ENCODE results near the gene KLHL13.

DNA sequence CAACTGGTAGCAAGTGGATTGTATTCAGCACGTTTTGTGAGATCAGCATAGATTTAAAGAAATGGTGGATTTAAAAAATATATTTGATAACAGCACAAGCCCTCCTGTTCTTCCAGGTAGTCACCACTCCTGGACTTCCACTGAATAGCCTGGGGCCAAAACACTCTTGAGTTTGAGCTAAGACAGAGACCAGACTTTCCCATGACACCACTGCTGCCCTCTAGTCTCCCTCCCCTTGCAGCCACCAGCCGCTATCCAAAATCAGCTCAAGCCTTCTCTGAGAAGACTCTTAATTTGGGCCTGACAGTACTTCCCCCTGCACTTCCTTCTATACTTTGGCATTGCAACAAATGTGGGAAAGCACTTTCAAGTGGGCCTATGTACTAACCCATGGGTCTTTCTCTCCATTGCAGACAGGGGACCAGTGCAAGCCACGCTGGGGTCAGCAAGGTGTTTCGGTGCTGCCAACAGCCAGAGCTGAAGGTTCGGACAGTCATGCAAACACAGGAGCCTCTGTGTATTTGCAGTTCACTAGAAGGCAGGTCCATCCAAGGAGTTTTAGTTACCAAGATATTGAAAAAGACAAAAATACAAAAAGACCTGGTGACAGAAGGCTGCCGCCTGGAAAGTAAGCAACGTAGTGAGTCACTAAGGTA lies 40.5 kb upstream of the KLHL13 start:
- TF ChIP-seq, protein P1, sequence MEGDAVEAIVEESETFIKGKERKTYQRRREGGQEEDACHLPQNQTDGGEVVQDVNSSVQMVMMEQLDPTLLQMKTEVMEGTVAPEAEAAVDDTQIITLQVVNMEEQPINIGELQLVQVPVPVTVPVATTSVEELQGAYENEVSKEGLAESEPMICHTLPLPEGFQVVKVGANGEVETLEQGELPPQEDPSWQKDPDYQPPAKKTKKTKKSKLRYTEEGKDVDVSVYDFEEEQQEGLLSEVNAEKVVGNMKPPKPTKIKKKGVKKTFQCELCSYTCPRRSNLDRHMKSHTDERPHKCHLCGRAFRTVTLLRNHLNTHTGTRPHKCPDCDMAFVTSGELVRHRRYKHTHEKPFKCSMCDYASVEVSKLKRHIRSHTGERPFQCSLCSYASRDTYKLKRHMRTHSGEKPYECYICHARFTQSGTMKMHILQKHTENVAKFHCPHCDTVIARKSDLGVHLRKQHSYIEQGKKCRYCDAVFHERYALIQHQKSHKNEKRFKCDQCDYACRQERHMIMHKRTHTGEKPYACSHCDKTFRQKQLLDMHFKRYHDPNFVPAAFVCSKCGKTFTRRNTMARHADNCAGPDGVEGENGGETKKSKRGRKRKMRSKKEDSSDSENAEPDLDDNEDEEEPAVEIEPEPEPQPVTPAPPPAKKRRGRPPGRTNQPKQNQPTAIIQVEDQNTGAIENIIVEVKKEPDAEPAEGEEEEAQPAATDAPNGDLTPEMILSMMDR (optimal IDR thresholded peaks at IDR 0.05 in 1 of 3, IDR thresholded peaks at IDR 0.05 in 1 of 3, conservative IDR thresholded peaks at IDR 0.05 in 1 of 3; ENCODE audit: extremely low read depth in 1 of 3, insufficient read depth in 2 of 3, low read length in 3 of 3) = no peak
- no peak for TF ChIP-seq EZH2 (IDR thresholded peaks at IDR 0.05; ENCODE audit: low read length)
